NCI-H1417 treated with DMSO at 0.1 percent for 48 hours (cell line): ENCODE results near the gene ZNF320.
"Not testable (repeated sequence)": the region's sequence is repeated elsewhere in the genome, so short reads cannot be mapped to it uniquely, and the experiment has no call there.

Source experiments
- DNase-seq: peaks from one replicate; lab custom pipeline; 2025; lab: John Stamatoyannopoulos, UW

The ZNF320 gene

DNA sequence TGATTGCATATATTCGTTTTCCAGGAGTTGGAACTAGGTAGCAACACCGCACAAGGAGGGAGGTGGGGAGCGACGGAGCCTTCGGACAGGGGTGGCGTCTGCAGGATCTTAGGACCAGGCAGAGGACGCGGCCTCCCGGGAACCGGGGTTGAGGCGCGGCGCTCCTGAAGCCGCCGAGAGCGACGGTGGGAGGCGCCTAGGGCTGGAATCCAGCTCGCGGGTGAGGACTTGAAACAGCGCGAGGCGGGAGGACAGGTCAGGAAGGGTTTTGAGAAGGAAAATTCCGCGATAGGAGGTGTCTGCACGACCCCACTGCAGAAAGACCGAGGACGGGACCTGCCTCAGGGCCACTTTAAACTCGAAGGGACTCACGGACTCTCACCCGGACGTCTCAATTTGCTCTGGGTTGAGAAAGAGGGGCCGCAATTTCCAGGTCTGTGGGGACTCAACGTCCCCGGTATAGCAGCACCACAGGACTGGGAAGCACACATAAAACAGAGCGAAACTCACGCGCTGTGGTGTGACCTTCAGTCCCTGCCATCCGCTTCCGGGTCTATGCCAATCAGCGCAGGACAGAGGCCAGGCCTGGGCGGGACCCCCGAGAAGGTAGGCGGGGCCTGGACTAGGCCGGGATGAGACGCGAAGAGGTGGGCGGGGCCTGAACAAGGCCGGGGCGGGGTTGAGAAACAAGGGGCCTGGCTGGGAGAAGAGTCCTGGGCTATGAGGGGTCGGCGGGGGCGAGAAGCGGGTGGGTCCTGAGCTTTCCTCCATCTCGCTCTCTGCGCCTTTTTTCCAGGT, at the start of gene ZNF320:
Gene ZNF320, minus strand, starts transcription at position 498 of the 798 bp plus-strand sequence. CDS start 7,380 bp downstream, outside the sequence.
- peak; percentile 29 for DNase-seq

GRCh38 chr19:52946322-52947310, 49.2 kb upstream of the ZNF320 start:
- DNase-seq, result no peak

GRCh38 chr19:52945652-52946321, 48.4 kb upstream of the ZNF320 start:
- no peak for DNase-seq

GRCh38 chr19:52944703-52945493, 47.5 kb upstream of the ZNF320 start:
- DNase-seq, result not testable (repeated sequence)

- no peak for DNase-seq
Measured at GRCh38 chr19:52943884-52944643, 46.6 kb upstream of the ZNF320 start.

DNA sequence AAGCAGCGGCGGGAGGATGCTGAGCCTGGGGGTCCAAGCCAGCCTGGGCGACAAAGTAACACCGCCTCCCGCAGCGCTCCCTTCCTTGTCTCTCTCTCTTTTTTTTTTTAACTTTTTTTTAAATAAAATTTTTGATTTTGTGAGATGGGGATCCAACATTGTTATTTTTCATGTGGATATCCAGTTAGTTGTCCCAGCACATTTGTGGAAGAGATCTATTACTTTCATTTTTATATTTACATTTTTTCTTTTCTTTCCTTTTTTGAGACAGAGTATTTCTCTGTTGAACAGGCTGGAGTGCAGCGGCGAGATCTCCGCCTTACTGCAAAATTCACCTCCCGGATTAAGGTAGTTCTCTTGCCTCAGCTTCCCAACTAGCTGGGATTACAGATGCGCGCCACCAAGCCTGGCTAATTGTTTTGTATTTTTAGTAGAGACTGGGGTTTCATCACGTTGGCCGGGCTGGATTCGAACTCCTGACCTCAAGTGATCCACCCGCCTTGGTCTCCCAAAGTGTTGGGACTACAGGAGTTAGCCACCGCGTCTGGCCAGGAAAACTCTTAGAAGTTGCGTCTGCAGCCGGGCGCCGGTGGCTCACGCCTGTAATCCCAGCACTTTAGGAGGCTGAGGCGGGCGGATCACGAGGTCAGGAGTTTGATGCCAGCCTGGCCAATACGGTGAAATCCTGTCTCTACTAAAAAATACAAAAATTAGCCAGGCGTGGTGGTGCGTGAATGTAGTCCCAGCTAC, 45.9 kb upstream of the ZNF320 start:
- DNase-seq, result no peak

DNA sequence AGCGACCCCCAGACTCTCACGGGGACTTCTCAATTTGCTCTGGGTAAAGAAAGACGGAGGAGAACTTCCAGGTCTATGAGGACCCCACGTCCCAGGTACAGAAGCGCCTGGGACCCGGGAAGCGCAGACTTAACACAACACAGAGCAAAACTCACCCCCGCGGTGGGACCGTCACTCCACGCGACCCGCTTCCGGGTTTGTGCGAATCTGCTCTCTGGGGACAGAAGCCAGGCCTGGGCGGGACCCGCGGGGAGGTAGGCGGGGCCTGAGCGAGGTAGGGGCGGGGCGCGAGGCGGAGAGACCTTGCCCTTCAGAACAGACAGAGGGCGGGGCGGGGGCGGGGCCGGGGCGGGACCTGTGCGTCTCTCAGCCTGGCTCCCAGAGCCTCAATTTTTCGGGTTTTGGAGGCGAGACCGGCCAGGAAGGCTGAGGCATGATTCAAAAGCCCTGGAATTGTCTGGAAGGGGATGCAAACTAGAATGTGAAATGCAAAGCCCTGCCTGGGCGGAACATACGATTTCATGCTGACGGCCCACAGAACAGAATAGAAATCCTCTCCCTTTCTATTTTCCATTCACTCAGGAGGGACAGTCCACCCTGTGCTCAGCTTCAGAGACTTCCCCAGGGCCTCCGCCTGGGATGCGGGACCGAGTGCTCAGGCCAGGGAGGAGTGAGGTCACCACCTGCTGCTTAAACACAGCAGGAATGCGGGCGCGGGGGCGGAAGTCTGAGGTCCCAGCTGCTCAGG, 45.1 kb upstream of the ZNF320 start:
- peak; percentile 19 for DNase-seq

DNA sequence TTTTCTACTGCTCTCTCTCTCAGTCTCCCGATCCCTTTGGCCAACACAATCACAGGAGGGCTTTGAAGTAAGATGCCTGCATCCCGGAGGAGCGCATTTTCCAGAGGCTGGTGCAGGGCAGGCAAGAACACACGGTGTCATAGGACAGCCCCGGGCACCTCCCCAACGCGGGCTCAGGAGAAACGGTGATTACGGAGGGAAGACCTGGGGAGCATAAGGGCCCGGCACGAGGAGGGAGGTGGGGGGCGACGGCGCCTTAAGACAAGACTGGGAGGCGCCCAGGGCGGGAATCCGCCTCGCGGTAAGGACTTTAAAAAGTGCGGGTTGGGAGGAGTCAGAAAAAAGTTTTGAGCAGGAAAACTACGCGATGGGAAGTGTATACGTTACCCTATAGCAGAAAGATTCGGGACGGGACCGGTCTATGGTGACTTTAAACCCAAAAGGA, 44.5 kb upstream of the ZNF320 start:
- no peak for DNase-seq

- not testable (repeated sequence) for DNase-seq
Measured at GRCh38 chr19:52941523-52941922, 44.1 kb upstream of the ZNF320 start.

GRCh38 chr19:52940905-52941304, 43.5 kb upstream of the ZNF320 start:
- DNase-seq, result not testable (repeated sequence)

- DNase-seq, result no peak
Measured at GRCh38 chr19:52938761-52939160, 41.3 kb upstream of the ZNF320 start.

DNA sequence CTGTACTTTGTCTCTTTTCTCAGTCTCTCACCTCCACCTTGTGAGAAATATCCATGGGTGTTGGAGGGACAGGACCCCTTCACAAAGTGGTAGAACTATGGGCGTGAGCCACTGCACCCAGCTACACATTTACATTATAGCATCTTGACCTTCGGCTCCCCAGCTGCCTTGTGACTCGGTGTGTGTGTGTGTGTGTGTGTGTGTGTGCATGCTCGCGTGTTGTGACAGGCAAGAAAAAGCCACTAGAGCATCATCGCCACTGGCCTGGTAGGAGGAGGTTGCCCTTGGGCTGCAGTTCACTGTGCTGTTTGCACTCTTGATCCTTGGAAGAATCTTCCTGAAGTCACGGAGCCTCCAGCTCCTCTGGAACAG, 39.5 kb upstream of the ZNF320 start:
- no peak for DNase-seq

DNA sequence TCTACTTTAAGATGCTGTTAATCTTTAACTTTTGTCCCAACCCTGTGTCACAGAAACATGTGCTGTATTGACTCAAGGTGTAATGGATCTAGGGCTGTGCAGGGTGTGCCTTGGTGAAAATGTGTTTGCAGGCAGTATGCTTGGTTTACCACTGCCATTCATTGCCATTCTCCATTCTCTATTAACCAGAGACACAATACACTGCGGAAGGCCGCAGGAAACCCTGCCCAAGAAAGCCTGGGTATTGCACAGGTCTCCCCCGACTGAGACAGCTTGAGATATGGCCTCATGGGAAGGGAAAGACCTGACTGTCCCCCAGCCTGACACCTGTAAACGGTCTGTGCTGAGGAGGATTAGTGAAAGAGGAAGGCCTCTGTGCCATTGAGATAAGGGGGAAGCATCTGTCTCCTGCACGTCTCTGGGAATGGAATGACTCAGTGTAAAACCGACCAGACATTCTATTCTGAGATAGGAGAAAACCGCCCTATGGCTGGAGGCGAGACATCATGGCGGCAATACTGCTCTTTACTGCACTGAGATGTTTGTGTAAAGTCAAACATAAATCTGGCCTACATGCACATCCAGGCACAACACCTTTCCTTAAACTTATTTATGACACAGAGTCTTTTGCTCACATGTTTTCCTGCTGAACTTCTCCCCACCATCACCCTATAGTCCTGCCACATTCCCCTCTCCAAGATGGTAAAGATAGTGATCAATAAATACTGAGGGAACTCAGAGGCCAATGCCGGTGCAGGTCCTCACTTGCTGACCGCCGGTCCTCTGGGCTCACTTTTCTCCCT, 38.9 kb upstream of the ZNF320 start:
- DNase-seq, result no peak

DNA sequence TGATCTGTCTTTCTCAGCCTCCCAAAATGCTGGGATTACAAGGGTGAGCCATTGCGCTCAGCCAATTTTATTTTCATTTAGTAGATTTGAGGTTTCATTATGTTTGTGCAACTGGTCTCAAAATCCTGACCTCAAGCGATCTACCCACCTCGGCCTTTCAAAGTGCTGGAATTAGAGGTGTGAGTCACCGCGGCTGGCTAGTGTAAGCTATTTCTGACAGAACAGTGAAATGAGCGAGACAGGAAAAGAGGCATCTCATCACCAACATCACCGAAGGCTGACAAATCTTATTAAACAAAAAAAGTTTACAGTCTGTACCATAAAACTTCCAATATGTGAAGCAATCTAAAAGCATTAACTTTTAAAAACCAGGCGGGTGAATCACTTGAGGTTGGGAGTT, 38.0 kb upstream of the ZNF320 start:
- DNase-seq, result no peak

- DNase-seq, result not testable (repeated sequence)
Measured at GRCh38 chr19:52924641-52925040, 27.2 kb upstream of the ZNF320 start.

DNA sequence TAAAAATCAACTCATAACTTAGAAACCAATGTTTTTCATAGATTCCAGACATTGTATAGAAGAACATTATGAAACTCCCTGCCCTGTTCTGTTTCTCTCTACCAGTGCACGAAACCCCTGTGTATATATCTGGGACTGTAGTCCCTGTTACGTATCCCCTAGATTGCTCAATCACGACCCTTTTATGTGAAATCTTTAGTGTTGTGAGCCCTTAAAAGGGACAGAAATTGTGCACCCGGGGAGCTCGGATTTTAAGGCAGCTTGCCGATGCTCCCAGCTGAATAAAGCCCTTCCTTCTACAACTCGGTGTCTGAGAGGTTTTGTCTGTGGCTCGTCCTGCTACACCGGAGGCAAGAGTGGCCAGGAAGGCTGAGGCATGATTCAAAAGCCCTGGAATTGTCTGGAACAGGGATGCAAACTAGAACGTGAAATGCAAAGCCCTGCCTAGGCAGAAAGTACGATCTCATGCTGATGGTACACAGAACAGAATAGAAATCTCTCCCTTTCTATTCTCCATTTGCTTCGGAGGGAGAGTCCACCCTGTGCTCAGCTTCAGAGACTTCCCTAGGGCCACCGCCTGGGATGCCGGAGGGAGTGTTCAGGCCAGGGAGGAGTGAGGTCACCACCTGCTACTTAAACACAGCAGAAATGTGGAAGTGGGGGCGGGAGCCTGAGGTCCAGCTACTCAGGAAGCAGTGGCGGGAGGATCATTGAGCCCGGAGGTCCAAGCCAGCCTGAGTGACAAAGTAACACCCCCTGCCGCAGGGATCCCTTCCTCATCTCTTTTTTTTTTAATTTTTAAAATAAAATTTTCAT, 26.6 kb upstream of the ZNF320 start:
- DNase-seq, result no peak
